NK-92 treated with Interleukin-12 subunit alpha and Interleukin-12 subunit beta, amount 100 ng/mL, for 24 hours (cell line): Measurements from ENCODE around the gene ZNRF2.
"Not testable (repeated sequence)": the region's sequence is repeated elsewhere in the genome, so short reads cannot be mapped to it uniquely, and the experiment has no call there.

Source experiments
- DNase-seq: peaks from one replicate; lab custom pipeline; 2025; lab: John Stamatoyannopoulos, UW

The ZNRF2 gene

GRCh38 chr7:30290317-30290716, 5.9 kb downstream of the ZNRF2 start:
- peak; percentile 2 for DNase-seq

- not testable (repeated sequence) for DNase-seq
Measured at GRCh38 chr7:30292416-30293038, 8.1 kb downstream of the ZNRF2 start.

GRCh38 chr7:30296304-30296703, 11.9 kb downstream of the ZNRF2 start:
- DNase-seq = not testable (repeated sequence)

GRCh38 chr7:30297499-30297898, 13.1 kb downstream of the ZNRF2 start:
- DNase-seq = not testable (repeated sequence)

GRCh38 chr7:30298409-30298808, 14.0 kb downstream of the ZNRF2 start:
- DNase-seq = not testable (repeated sequence)

GRCh38 chr7:30301751-30302150, 17.4 kb downstream of the ZNRF2 start:
- DNase-seq = no peak

GRCh38 chr7:30302656-30303311, 18.4 kb downstream of the ZNRF2 start:
- DNase-seq = no peak

- DNase-seq = no peak
Measured at GRCh38 chr7:30303312-30304039, 19.1 kb downstream of the ZNRF2 start.

- DNase-seq = no peak
Measured at GRCh38 chr7:30304177-30304884, 19.9 kb downstream of the ZNRF2 start.

- no peak for DNase-seq
Measured at GRCh38 chr7:30306976-30307375, 22.6 kb downstream of the ZNRF2 start.

GRCh38 chr7:30308389-30308788, 24.0 kb downstream of the ZNRF2 start:
- no peak for DNase-seq

- no peak for DNase-seq
Measured at GRCh38 chr7:30309302-30309701, 24.9 kb downstream of the ZNRF2 start.

GRCh38 chr7:30309842-30310435, 25.5 kb downstream of the ZNRF2 start:
- no peak for DNase-seq

- DNase-seq = no peak
Measured at GRCh38 chr7:30310674-30311362, 26.4 kb downstream of the ZNRF2 start.

- DNase-seq = no peak
Measured at GRCh38 chr7:30312178-30312577, 27.8 kb downstream of the ZNRF2 start.

- no peak for DNase-seq
Measured at GRCh38 chr7:30313348-30313747, 29.0 kb downstream of the ZNRF2 start.

GRCh38 chr7:30313793-30314192, 29.4 kb downstream of the ZNRF2 start:
- DNase-seq = no peak

GRCh38 chr7:30315589-30315988, 31.2 kb downstream of the ZNRF2 start:
- no peak for DNase-seq

GRCh38 chr7:30320392-30320791, 36.0 kb downstream of the ZNRF2 start:
- no peak for DNase-seq

GRCh38 chr7:30321089-30321881, 36.9 kb downstream of the ZNRF2 start:
- DNase-seq = no peak

- no peak for DNase-seq
Measured at GRCh38 chr7:30321882-30322192, 37.4 kb downstream of the ZNRF2 start.
